Measurements from ENCODE around the gene VNN1.

DNA sequence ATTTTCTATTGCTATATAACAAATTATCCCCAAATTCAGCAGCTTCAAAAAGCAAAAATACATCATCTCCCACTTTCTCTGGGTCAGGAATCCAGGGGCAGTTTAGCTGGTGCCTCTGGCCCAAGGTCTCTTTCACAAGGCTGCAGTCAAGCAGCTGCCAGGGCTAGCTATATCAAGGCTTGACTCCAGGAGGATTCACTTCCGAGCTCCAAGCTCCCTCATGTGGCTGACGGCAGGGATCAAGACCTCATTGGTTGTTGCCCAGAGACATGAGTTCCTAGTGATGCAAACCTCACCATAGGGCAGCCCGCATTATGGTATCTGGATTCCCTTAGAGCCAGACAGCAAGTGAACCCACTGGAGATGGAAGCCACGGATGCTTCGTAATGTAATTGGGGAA, 1.3 kb upstream of the VNN1 start:
- TF ChIP-seq, protein P1, sequence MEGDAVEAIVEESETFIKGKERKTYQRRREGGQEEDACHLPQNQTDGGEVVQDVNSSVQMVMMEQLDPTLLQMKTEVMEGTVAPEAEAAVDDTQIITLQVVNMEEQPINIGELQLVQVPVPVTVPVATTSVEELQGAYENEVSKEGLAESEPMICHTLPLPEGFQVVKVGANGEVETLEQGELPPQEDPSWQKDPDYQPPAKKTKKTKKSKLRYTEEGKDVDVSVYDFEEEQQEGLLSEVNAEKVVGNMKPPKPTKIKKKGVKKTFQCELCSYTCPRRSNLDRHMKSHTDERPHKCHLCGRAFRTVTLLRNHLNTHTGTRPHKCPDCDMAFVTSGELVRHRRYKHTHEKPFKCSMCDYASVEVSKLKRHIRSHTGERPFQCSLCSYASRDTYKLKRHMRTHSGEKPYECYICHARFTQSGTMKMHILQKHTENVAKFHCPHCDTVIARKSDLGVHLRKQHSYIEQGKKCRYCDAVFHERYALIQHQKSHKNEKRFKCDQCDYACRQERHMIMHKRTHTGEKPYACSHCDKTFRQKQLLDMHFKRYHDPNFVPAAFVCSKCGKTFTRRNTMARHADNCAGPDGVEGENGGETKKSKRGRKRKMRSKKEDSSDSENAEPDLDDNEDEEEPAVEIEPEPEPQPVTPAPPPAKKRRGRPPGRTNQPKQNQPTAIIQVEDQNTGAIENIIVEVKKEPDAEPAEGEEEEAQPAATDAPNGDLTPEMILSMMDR (IDR thresholded peaks at IDR 0.05; ENCODE audit: borderline replicate concordance, extremely low read depth, low read length, poor library complexity, severe bottlenecking): no peak
- TF ChIP-seq EZH2 (IDR thresholded peaks at IDR 0.05; ENCODE audit: borderline replicate concordance, low read depth, low read length, severe bottlenecking): no peak

Measured in DND-41 (cell line).